Activated CD4-positive, CD25-positive, alpha-beta regulatory T cell treated with anti-CD3 and anti-CD28 coated beads, Interleukin-2, amount 50 U/mL, for 24 hours (primary cell): Measurements from ENCODE around the gene ARMH2.
"Not testable (repeated sequence)": the region's sequence is repeated elsewhere in the genome, so short reads cannot be mapped to it uniquely, and the experiment has no call there.

Source experiments
- ATAC-seq, 2 donors: fragments of 150-1000 bp; cut with Tn5 transposase; one replicate each; pipeline ENCODE4 v1.10.0; 2021; ENCODE audit warnings: mild to moderate bottlenecking in 1 of 2, moderate library complexity in 1 of 2

ARMH2 gene

GRCh38 chr6:24809728-24810127 lies 11.0 kb upstream of the ARMH2 start:
- ATAC-seq = no peak

- no peak for ATAC-seq
These were observed 8.9 kb upstream of the ARMH2 start for GRCh38 chr6:24807584-24807983.

GRCh38 chr6:24802271-24803059 lies 3.7 kb upstream of the ARMH2 start:
- no peak for ATAC-seq

- ATAC-seq = no peak
These were observed 811 bp upstream of the ARMH2 start for GRCh38 chr6:24799541-24799915.

GRCh38 chr6:24797596-24798216 lies 1.0 kb downstream of the ARMH2 start:
- no peak for ATAC-seq

GRCh38 chr6:24796616-24797290 lies 2.0 kb downstream of the ARMH2 start:
- no peak for ATAC-seq

GRCh38 chr6:24795106-24795505 lies 3.6 kb downstream of the ARMH2 start:
- ATAC-seq = no peak

- peak; percentile 63 to 83 for ATAC-seq
These were observed 10.6 kb downstream of the ARMH2 start for GRCh38 chr6:24788031-24788665.

GRCh38 chr6:24780206-24780605 lies 18.5 kb downstream of the ARMH2 start:
- no peak for ATAC-seq

GRCh38 chr6:24779416-24780016 lies 19.2 kb downstream of the ARMH2 start:
- no peak for ATAC-seq

- ATAC-seq = no peak
These were observed 19.8 kb downstream of the ARMH2 start for GRCh38 chr6:24778878-24779277.

GRCh38 chr6:24778121-24778520 lies 20.6 kb downstream of the ARMH2 start:
- no peak for ATAC-seq

GRCh38 chr6:24777227-24777626 lies 21.5 kb downstream of the ARMH2 start:
- ATAC-seq = no peak

- ATAC-seq = peak; percentile 18 to 27
These were observed 23.1 kb downstream of the ARMH2 start for GRCh38 chr6:24775520-24776058.

GRCh38 chr6:24774696-24775519 lies 23.8 kb downstream of the ARMH2 start, which contains the start of gene GMNN:
Gene GMNN (plus strand): TSS chr6:24774937. CDS start chr6:24777247, 2,310 bp downstream.
- ATAC-seq = peak; percentile 95 to 97

GRCh38 chr6:24768361-24768760 lies 30.4 kb downstream of the ARMH2 start:
- no peak for ATAC-seq

- peak in 1 of 2 donors; percentile 64 for ATAC-seq
These were observed 31.8 kb downstream of the ARMH2 start for GRCh38 chr6:24766680-24767462.

GRCh38 chr6:24765968-24766367 lies 32.7 kb downstream of the ARMH2 start:
- not testable (repeated sequence) for ATAC-seq

GRCh38 chr6:24764833-24765828 lies 33.6 kb downstream of the ARMH2 start:
- ATAC-seq = not testable (repeated sequence)
